ENCODE results near the gene FADS2. TPM values are rescaled to one million over a fixed set of nuclear protein-coding genes. Genes with fewer than 3 reads are reported as not detected.

The FADS2 gene
- total and polyA plus RNA-seq, 9 of the 15 experiments (the other 6 are each of a cell fraction or from before 2014, with no cell fraction given), result 2.9 to 42.8 (median 16.2) TPM

- TF ChIP-seq AFF4 (CRISPR knock-in tag; IDR thresholded peaks at IDR 0.05) (no peak; the same call in 1 of the 2 replicates), NR3C1 (CRISPR knock-in tag; IDR thresholded peaks at IDR 0.05) (no peak), FOXK2 (conservative IDR thresholded peaks at IDR 0.05 in 1 of 2, IDR thresholded peaks at IDR 0.05 in 1 of 2; ENCODE audit: low read depth in 2 of 2) (no peak), TAF7 (tag; IDR thresholded peaks at IDR 0.05) (no peak), HINFP (tag; conservative IDR thresholded peaks at IDR 0.05; ENCODE audit: low read depth) (no peak), VEZF1 (CRISPR knock-in tag; IDR thresholded peaks at IDR 0.05) (no peak), DMBX1 (CRISPR knock-in tag; IDR thresholded peaks at IDR 0.05; ENCODE audit: borderline replicate concordance) (no peak), HNRNPLL (IDR thresholded peaks at IDR 0.05; ENCODE audit: low read depth, low read length, poor library complexity, severe bottlenecking) (peak; percentile 43), ARID3A (IDR thresholded peaks at IDR 0.05; ENCODE audit: borderline replicate concordance, low read depth, low read length) (no peak), PTTG1 (tag; IDR thresholded peaks at IDR 0.05; ENCODE audit: low read depth) (no peak), ZNF280A (IDR thresholded peaks at IDR 0.05; ENCODE audit: low read depth, partially characterized antibody) (no peak), TBP (optimal IDR thresholded peaks at IDR 0.05; ENCODE audit: low read depth, low read length) (no peak), GABPB1 (CRISPR knock-in tag; IDR thresholded peaks at IDR 0.05) (no peak), ZNF583 (CRISPR knock-in tag; IDR thresholded peaks at IDR 0.05) (no peak), KDM4B (IDR thresholded peaks at IDR 0.05; ENCODE audit: borderline replicate concordance in 2 of 2, low read depth in 1 of 2) (no peak)
Observed at GRCh38 chr11:61815790-61816735, 12.0 kb upstream of the FADS2 start (continued).
